Right ventricle myocardium superior (tissue), 1 donor: ENCODE data around the gene MAP2K5. TPM values are rescaled to one million over a fixed set of nuclear protein-coding genes. Genes with fewer than 3 reads are reported as not detected.
A peak's percentile ranks its signal among the peaks of the same experiment; 100 is the strongest.

Experiments
- ATAC-seq: fragments of 200-7000 bp; cut with Tn5 transposase; one replicate; pipeline ENCODE4 v1.9.1; 2020; ENCODE audit warnings: mild to moderate bottlenecking; ENCODE audit not compliant: poor library complexity
- DNase-seq: peaks from one replicate; pipeline ENCODE4 v3.0.0-alpha.2; 2020
- intact Hi-C: fragments of 100-400 bp; cut with DNase I; formaldehyde crosslinking; loops from one replicate; pipeline ENCODE4 v1.11.2; 2022
- total RNA-seq: library from RNA; stranded (reverse); fragmentation: NEBNext Ultra II Directional; extraction: Animal tissue kit (Norgen Biotek cat#: 25700); gene quantifications from one replicate; pipeline ENCODE4 v1.2.1, GENCODE V29; 2021
- donor health status: DM: no; HTN: yes; CAD: no; lungs with severe emphysema.

MAP2K5 gene
- total RNA-seq, 1 donor from 2014 or later: 18.8 TPM

DNA sequence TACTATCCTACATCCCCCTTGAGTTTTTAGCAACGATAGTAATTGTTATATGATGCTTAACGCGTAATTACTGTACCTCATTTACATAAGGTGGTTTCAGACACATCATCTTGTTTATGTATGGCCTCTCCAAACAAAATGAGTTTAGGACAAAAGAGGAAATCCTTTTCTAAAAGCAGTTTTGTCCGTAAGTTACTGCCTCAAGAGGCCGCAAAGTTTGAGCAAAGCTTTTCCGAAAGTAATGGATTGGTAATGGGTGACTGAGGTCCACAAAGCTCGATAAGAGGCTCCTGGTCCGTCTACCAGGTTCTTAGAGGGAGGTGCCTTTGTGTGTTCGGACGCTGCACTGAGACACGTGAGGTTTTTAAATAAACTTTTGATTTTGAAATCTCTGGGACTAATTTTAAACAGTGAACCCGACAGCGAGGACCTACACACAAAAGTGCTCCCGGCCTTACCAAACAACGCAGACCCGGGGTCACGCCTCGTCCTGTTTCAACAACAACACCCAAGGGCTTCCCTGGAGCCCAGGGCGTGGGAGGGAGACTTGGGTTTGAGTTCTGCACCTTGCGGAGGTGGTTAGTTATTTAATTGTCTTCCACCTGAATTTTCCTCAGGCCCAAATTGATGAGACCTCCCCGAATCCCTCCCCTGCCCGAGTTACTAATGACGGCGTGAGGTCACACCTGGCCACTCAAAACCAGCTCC is 22.0 kb upstream of the MAP2K5 start:
- intact Hi-C loops: no loop called here
- ATAC-seq: no peak
- no peak for DNase-seq

DNA sequence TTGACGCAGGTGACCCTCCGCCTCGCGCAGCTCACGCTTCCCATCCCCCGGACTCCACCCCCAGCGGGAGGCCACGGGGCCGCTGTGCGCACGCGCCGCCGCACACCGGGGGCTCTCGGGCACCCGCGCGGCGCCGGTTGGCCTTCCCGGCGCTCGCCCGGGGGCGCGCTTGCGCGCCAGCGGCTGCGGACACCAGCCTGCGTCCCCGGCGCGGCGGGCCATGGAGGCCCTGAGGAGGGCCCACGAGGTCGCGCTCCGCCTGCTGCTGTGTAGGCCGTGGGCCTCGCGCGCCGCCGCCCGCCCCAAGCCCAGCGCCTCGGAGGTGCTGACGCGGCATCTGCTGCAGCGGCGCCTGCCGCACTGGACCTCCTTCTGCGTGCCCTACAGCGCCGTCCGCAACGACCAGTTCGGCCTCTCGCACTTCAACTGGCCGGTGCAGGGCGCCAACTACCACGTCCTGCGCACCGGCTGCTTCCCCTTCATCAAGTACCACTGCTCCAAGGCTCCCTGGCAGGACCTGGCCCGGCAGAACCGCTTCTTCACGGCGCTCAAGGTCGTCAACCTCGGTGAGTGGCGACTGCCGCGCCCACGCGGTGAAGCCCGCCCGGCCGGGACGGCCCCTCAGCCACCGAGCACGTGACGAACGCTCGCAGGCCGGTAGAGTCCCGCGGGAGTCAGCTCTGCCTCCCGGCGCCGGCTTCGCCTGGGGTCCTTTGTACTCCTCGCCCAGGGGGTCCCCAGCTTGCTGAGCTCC is 21.3 kb upstream of the MAP2K5 start, which contains the start of gene C15orf61:
Gene C15orf61, plus strand, starts transcription at position 103 of the 754 bp plus-strand sequence. Its CDS starts 118 bp downstream, at position 221.
- intact Hi-C loops: no loop called here
- ATAC-seq (peak; percentile 95), DNase-seq (peak; percentile 89)

DNA sequence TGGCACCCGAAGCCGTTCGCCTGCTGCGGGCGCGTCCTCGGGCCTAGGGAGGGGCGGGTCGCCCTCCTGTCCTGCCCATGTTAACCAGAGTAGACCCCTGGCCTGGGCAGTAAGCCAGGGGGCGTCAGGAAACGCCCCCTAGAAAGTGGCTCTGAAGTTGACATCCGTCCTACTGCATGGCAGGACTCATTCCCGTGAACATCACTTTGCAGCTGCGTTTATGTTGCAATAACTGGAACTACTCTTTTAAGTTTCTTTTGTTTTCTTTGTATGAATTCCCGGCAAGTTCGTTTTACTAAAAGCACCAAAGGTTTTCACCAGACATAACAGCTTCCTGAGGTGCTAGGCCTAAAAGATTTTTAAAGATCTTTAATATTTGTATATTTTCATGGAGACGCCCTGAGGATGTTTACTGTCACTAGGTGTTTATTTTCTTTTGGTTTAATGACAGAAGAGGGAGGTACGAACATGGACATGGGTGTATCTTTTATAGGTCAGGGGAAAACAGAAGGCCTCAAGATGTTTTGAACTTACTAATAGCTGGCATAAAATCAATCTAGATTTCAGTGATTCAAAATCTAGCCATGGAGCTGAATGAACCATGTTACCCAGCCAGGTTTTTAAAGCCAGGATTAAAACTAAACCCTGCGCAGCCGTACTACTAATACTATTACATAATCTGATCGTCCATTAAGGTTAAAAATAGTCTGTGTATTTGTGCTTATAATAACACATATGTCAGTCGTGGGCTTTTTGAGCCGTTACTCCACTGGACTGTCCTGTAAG is 20.5 kb upstream of the MAP2K5 start:
- ATAC-seq: peak; percentile 66
- intact Hi-C loops: no loop called here
- no peak for DNase-seq

DNA sequence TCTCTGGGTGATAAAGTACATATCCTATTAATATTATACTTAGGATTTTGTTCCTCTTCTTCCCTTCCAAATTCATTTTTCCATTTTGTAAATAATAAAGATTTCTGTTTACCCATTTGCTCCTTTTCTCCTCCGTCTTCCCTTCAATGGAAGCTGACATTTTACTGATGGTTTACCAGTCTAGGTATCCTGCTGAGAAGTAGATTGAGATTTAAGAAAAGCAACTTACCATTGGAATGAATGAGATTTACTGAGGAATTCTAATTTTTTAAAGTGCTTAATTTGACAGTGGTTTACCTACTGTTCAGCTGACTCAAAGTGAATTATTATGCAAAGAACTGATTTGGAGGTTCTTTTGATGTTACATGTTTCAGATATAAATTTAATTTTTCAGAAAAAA is 19.2 kb upstream of the MAP2K5 start:
- intact Hi-C loops: no loop called here
- no peak for DNase-seq
- ATAC-seq: no peak

DNA sequence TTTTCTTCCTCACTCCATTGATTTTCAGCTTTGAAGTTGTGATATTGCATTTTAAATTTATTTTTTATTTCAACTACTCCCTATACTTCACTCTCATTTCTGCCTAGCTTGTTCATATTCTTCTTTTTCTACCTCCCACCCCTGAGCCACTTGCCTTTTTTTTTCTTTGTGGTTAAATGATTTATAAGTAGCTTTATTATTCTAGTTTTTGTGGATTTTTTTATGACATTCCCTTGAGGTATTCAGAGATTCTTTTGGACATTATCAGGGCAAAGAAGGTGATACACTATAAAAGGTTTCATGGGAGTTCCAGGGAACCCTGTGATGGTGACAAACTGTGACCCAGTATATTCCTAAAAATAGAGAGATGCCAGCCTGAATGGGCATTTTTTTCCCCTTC is 18.3 kb upstream of the MAP2K5 start:
- intact Hi-C loops: no loop called here
- no peak for ATAC-seq
- no peak for DNase-seq

DNA sequence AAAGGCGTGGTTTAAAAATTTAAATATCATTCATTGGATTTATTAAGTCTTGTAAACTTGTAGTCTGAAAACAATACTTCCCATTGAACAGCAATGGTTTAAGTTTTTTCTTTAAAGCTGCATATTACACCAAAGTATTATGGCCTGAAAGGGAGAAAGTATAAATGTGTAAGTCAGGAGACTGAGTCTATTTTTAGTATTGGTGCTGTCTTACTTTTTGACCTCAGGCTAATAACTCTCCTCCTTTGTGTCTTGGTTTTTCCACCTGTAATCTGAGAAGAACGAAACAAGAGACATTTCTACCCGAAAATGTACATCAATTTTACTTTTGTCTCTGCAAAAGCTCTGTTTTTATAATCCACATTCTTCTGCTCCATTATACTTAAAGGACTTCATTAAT is 14.0 kb upstream of the MAP2K5 start:
- ATAC-seq: no peak
- intact Hi-C loops: no loop called here

DNA sequence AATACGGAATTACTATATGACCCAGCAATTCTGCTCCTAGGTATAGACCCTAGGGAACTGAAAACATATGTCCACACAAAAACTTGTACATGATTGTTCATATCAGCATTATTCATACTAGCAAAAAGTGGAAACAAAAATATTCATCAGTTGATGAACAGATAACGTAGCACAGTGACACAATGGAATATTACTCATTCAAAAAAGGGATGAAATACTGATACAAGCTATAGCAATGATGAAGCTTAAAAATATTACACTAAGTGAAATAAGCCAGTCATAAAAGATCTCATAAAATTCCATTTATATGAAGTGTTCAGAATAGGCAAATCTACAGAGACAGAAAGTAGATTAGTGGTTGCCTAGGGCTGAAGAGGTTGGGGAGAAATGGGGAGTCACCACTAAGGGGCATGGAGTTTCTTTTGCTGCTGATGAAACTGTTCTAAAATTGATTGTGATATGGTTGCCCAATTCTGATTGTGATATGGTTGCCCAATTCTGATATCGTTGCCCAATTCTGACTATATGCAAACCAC is 11.1 kb upstream of the MAP2K5 start:
- ATAC-seq (no peak), DNase-seq (no peak)
- intact Hi-C loops: no loop called here

More for the DNA sequence above, 14.0 kb upstream of the MAP2K5 start:
- DNase-seq: no peak

DNA sequence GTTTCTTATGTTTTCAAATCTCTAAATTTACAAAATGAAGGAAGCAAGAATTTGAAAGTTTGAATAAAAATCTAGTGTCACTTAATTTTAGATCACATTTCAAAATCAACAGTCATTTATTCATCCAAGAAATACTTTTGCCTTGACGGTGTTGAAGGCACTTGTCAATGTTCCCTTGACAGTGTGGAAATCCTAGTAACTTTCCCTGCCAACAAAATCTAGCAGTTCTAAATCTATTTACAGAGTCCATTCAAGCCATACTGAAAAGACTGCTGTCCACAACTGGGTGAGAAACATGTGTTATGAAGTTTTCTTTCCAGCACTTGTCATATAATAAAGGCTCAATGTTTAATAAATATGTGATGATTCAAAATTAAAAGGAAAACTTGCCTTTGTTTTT is 8.6 kb upstream of the MAP2K5 start:
- intact Hi-C loops: no loop called here
- ATAC-seq (no peak), DNase-seq (no peak)

DNA sequence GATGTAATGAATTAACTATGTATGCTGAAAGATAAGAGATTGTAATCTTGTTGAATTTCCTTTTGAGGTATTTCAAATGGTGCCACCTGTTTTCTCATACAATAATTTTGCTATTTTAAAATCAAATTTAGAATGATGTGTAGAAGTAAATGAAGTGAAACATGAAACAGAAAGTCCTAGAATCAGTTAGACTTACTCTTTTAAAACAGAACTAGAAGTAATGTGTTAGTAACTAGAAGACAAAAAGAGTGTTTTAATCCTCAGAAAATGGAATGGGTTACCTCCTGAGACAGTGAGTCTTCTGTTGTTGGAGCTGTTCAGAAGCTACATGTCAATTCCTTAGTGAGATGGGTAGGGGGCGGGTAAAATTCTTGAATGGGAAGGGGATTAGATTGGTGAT is 8.1 kb upstream of the MAP2K5 start:
- intact Hi-C loops: no loop called here
- ATAC-seq: no peak
- DNase-seq: no peak

DNA sequence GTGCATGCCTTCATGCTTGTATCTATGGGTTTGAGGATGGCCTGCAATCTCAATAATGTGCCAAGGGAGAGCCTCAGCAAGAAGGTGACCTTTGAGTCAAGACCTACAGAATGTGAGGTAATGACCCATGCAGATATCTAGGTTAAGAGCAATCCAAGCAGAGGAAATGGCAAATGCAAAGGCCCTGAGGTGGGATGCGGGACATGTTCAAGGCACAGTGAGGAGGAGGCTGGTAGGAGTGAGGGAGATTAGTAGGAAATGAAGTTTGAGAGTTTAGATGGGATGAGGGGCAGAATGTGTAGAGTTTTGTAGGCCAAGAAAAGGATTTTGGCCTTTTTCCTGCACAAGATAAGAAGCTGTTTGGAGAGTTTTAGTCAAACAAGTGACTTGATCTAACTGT is 4.7 kb upstream of the MAP2K5 start:
- intact Hi-C loops: no loop called here
- ATAC-seq (no peak), DNase-seq (no peak)

DNA sequence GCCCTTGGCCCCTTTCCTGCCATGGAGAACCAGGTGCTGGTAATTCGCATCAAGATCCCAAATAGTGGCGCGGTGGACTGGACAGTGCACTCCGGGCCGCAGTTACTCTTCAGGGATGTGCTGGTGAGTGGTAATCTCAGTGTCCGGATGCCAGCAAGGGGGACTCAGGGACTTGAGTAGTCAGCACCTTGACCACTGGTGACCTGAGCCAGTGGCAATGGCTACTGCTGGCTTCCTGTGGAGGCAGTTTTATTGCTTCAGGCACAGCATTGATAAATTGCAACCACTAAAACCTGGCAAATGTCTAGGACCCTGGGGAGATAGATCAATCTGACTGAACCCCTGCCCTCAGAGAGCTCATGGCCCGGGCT is 830 bp downstream of the MAP2K5 start:
- ATAC-seq (peak; percentile 16), DNase-seq (no peak)
- intact Hi-C loops: no loop called here

DNA sequence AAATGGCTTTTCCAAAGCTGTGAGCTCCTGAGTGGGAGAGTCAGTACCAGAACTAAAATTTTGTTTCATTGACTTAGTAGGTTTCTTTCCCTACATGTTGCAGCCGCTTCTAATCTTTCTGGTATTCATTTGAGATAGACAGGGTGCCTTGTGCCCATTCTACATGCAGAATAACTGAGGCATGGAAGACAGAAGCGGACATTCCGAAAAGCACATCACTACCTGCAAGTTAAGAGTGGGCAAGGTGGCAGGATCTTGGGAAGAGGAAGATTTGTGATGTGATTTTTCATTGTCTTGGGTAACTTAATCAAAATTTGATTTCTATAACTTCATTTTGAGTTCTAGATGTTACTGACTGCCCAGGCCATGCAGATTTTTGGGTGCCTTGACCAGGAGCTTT is 2.0 kb downstream of the MAP2K5 start:
- no peak for ATAC-seq
- intact Hi-C loops: no loop called here
- no peak for DNase-seq

DNA sequence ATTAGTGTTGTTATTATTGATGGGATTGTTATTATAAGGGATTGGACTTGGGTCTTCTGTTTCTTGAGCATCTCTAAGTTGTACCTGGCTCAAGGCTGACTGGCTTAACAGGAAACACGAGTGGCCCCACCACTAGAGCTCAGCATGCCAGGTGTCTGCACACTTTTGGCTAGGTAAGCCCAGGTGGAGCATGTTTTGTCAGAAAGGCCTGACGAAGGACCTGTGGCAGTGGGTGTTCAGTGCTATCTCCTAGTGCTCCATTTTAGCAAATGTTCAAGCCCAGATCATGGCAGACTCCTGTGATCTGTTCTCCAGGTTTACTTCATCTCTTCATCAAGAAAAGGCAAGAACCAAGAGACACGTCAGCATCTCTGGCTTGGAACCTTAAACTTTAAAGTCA is 3.4 kb downstream of the MAP2K5 start:
- ATAC-seq: no peak
- no peak for DNase-seq
- intact Hi-C loops: no loop called here

DNA sequence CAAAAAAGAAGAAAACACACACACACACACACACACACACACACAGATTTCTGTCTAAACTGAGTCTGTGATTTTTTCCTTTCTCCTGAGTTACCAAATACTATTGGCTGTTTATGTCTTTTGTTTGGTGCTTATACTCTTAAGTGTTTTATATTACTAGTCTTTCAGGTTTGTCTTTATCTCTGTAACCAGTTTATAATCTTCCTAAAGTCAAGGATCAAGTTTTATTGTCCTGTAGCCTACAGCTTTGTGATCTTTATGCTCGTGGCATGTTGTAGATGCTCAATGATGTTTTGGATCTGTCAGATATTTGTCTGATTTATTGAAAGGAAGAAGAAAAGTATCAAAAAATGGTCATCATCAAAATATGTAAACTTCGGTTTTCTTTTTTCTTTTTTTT is 4.6 kb downstream of the MAP2K5 start:
- intact Hi-C loops: no loop called here
- DNase-seq: no peak
- ATAC-seq: no peak

DNA sequence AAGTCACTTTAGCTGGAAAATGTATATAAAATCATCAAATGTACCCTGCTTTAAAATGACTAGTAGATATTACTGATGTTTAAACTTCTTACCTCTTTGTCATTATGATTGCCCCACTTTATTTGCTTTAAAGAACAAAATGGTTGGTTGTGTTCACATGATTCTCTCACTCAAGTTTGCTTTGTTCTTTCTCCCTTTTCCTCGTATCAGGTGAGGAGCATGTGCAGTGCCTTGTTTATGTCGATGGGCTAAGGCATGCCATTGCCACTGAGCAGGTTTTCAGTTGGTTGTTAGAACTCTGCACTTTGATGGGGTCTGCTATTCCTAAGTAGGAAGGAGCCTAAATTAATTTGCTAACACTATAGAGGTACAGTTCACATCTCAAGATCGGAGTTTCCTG is 5.3 kb downstream of the MAP2K5 start:
- DNase-seq (no peak), ATAC-seq (no peak)
- intact Hi-C loops: no loop called here

DNA sequence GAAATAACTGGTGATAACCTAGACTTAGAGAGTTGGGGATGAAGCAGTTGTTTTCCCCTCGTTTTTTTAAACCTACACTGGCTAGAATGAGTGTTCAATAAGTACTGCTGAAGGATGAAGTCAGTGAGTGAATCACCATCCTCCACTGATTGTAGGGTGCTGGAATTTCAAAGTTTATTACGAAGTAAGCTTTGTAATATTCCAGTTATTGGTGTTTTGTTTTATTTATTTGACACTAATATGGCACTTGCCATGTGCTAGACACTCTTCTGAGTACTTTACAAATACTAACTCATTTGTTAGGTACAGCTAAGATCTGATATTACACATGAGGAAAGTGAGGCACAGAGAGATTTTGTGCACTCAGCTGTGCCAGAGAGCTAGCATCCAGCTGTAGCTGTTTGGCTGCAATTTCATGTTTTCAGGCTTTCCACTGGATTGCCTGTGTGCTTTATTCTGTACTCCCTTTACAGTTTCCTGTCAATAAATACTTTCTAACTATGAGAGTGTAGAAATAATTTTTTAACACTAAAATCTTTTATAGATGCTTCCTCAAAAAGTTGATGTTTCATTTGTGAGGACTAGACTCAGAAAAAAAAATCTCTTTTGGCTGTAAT is 5.8 kb downstream of the MAP2K5 start:
- ATAC-seq: peak; percentile 53
- DNase-seq: no peak
- intact Hi-C loops: no loop called here

DNA sequence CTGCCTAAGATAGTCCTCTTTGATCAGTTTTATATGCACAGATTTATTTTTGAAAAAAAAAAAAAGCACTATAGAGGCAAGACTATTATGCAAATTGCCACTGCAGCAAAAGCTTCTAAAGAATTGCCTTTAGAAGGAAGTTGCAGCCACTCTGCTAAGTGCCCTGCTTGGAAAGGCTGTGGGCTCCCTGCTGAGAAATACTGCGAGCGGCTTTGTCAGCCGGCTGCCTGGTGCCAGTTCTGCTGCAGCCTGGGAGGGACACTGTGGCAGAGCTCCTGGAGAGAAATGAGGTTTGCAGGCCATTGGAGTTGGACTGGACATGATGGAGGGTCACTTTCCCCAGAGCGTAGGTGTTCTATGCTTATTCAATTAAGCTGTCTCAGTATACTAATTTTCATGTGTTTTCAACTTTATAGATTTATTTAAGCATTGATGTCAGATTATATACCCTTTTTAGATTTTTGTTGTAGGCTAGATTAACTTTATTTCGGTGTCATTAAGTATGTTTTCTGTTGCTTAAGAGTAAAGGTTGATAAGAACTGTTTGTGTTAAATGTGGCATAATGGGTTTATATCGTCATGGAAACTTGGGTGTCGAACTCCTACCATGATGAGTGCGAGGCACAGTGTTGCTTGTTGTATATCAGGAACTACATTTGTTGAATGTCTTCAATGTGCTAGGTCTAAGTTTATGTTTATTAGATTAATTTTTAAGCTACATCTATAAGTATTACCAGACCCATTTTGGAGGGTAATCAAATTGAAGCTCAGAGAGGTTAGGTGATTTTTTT is 6.6 kb downstream of the MAP2K5 start:
- ATAC-seq (peak; percentile 83), DNase-seq (peak; percentile 44)

DNA sequence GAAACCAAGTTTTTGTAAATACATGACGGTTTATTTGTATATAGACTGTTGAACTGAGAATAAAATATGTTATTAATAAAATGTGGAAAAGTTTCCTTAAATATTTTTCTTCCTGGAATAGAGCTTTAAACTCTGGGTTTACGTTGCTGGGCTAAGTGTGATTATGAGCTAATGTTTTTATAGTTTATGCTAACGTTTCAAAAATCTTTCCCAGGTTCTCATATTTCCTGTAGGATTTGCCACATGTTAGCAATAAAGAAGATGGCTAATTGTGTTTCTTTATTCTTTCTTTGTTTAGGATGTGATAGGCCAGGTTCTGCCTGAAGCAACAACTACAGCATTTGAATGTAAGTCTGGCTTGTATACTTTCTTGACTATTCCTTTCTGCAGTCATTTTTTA is 7.2 kb downstream of the MAP2K5 start:
- ATAC-seq: no peak
- intact Hi-C loops: no loop called here
- DNase-seq: no peak

More for the DNA sequence above, 6.6 kb downstream of the MAP2K5 start:
- intact Hi-C loops: no loop called here
